DMS153 treated with DMSO at 0.1 percent for 48 hours (cell line): ENCODE results near the gene CALCOCO2.

ENCODE experiments used
- DNase-seq: peaks from one replicate; lab custom pipeline; 2025; ENCODE audit not compliant: unreplicated experiment; lab: John Stamatoyannopoulos, UW

The CALCOCO2 gene

GRCh38 chr17:48912476-48912875, 81.6 kb downstream of the CALCOCO2 start:
- DNase-seq: no peak
